IMR-90 (cell line): ENCODE data around the gene SLC15A3. TPM values are rescaled to one million over a fixed set of nuclear protein-coding genes. Genes with fewer than 3 reads are reported as not detected.

Experiments
- ATAC-seq: fragments of 200-7000 bp; cut with Tn5 transposase; 2 replicates; pipeline ENCODE4 v1.9.1; 2020; ENCODE audit warnings: low read depth, mild to moderate bottlenecking, moderate library complexity
- BruUV-seq: library from RNA; stranded (reverse); fragments of 400-500 nt; replicated peaks from 2 replicates; lab custom pipeline; 2021; lab: Mats Ljungman, UMichigan
- CTCF ChIA-PET: fragments of 300-600 bp; formaldehyde crosslinking; extraction: SDS; loops from one replicate; lab custom pipeline; 2021; ENCODE audit warnings: antibody characterized with exemption; lab: Yijun Ruan, JAX
- POLR2A ChIA-PET: fragments of 300-600 bp; sonication (Branson Sonifier 250); formaldehyde crosslinking; loops from one replicate; lab custom pipeline; 2022; ENCODE audit warnings: antibody characterized with exemption; ENCODE audit not compliant: unreplicated experiment; lab: Charles Lee
- DNase-seq: peaks from one replicate; pipeline ENCODE4 v3.0.0; 2013
- H2AFZ ChIP-seq: replicated peaks from 2 replicates; pipeline ENCODE3; 2013; ENCODE audit warnings: low read length, mild to moderate bottlenecking; ENCODE audit not compliant: poor library complexity
- H2AK5ac ChIP-seq: 2 replicates; pipeline ENCODE4 v1.6.1; 2013; ENCODE audit warnings: low read depth, low read length, inconsistent platforms
- H2AK9ac ChIP-seq: replicated peaks from 2 replicates; pipeline ENCODE3; 2013; ENCODE audit warnings: mild to moderate bottlenecking, low read depth, low read length, moderate library complexity; ENCODE audit not compliant: poor library complexity
- H2BK120ac ChIP-seq: 2 replicates; pipeline ENCODE4 v1.6.1; 2013; ENCODE audit warnings: low read depth, low read length, inconsistent platforms
- H2BK15ac ChIP-seq: 3 replicates; pipeline ENCODE4 v1.6.1; 2013; ENCODE audit warnings: low read depth, low read length, inconsistent platforms
- H2BK20ac ChIP-seq: 2 replicates; pipeline ENCODE4 v1.6.1; 2013; ENCODE audit warnings: low read depth, mild to moderate bottlenecking, inconsistent platforms, low read length, moderate library complexity
- H2BK5ac ChIP-seq: 2 replicates; pipeline ENCODE4 v1.6.1; 2013; ENCODE audit warnings: mild to moderate bottlenecking, low read depth, low read length, inconsistent platforms; ENCODE audit not compliant: poor library complexity, severe bottlenecking
- H3K14ac ChIP-seq: replicated peaks from 2 replicates; pipeline ENCODE4 v1.6.1; 2013; ENCODE audit warnings: low read depth, low read length, inconsistent platforms
- H3K18ac ChIP-seq: 2 replicates; pipeline ENCODE4 v1.6.1; 2013; ENCODE audit warnings: low read depth, low read length, control low read depth
- H3K23ac ChIP-seq: 2 replicates; pipeline ENCODE4 v1.6.1; 2013; ENCODE audit warnings: low read depth, low read length, inconsistent platforms
- H3K27ac ChIP-seq: 2 replicates; pipeline ENCODE4 v1.5.1; 2013; ENCODE audit warnings: mild to moderate bottlenecking, control low read depth, low read length; ENCODE audit not compliant: insufficient read depth
- H3K27me3 ChIP-seq: 2 replicates; pipeline ENCODE4 v1.6.1; 2013; ENCODE audit warnings: low read length; ENCODE audit not compliant: control insufficient read depth, insufficient read depth
- H3K36me3 ChIP-seq: 2 replicates; pipeline ENCODE4 v1.6.1; 2013; ENCODE audit warnings: low read length, mixed read lengths; ENCODE audit not compliant: control insufficient read depth, insufficient read depth
- H3K4ac ChIP-seq: 2 replicates; pipeline ENCODE4 v1.6.1; 2013; ENCODE audit warnings: low read depth, low read length, inconsistent platforms
- H3K4me1 ChIP-seq: 2 replicates; pipeline ENCODE4 v1.6.1; 2013; ENCODE audit warnings: low read length, mixed read lengths; ENCODE audit not compliant: control insufficient read depth, insufficient read depth
- H3K4me2 ChIP-seq: 2 replicates; pipeline ENCODE4 v1.6.1; 2013; ENCODE audit warnings: low read depth, mild to moderate bottlenecking, control low read depth, low read length, moderate library complexity
- H3K4me3 ChIP-seq: 2 replicates; pipeline ENCODE4 v1.5.1; 2013; ENCODE audit warnings: low read depth, mild to moderate bottlenecking, control low read depth, low read length, moderate library complexity; ENCODE audit not compliant: insufficient read depth
- H3K56ac ChIP-seq: 2 replicates; pipeline ENCODE4 v1.6.1; 2013; ENCODE audit warnings: low read length, inconsistent platforms; ENCODE audit not compliant: insufficient read depth; ENCODE audit errors: extremely low read depth
- H3K79me1 ChIP-seq, 2 experiments: 2 replicates each; pipeline ENCODE4 v1.6.1; 2013; ENCODE audit warnings: low read length in 2 of 2, inconsistent platforms in 1 of 2, low read depth in 1 of 2
- H3K9ac ChIP-seq: 2 replicates; pipeline ENCODE4 v1.6.1; 2013; ENCODE audit warnings: low read depth, low read length, control low read depth
- H3K9me1 ChIP-seq: 2 replicates; pipeline ENCODE4 v1.6.1; 2013; ENCODE audit warnings: low read length, inconsistent platforms; ENCODE audit not compliant: insufficient read depth
- H3K9me3 ChIP-seq: 2 replicates; pipeline ENCODE4 v1.6.1; 2013; ENCODE audit warnings: low read length; ENCODE audit not compliant: control insufficient read depth, insufficient read depth
- H4K20me1 ChIP-seq: 2 replicates; pipeline ENCODE4 v1.6.1; 2013; ENCODE audit warnings: low read length, inconsistent platforms; ENCODE audit not compliant: insufficient read depth
- H4K5ac ChIP-seq: 2 replicates; pipeline ENCODE4 v1.6.1; 2013; ENCODE audit warnings: mild to moderate bottlenecking, low read depth, low read length, control low read depth
- H4K8ac ChIP-seq, 2 experiments: 2 replicates each; pipeline ENCODE4 v1.6.1; 2013; ENCODE audit warnings: low read depth in 2 of 2, low read length in 2 of 2, control low read depth in 1 of 2, inconsistent platforms in 1 of 2
- H4K91ac ChIP-seq: 2 replicates; pipeline ENCODE4 v1.6.1; 2013; ENCODE audit warnings: low read depth, low read length, inconsistent platforms; ENCODE audit not compliant: insufficient read depth
- CTCF ChIP-seq: conservative IDR thresholded peaks from 2 replicates; pipeline ENCODE4 v1.5.1; 2012; ENCODE audit warnings: mild to moderate bottlenecking, low read depth, low read length, improper control_type of control experiment
- MAFK ChIP-seq: IDR thresholded peaks from 2 replicates; pipeline ENCODE4 v1.6.1; 2012; ENCODE audit warnings: low read depth, low read length, improper control_type of control experiment
- NFE2L2 ChIP-seq: fragments of 150-350 bp; IDR thresholded peaks from 2 replicates; pipeline ENCODE4 v1.6.1; 2016; ENCODE audit warnings: low read depth, mild to moderate bottlenecking, low read length
- RAD21 ChIP-seq: IDR thresholded peaks from 2 replicates; pipeline ENCODE4 v1.6.1; 2012; ENCODE audit warnings: low read length, improper control_type of control experiment
- SMC3 ChIP-seq: fragments of 150-350 bp; IDR thresholded peaks from 2 replicates; pipeline ENCODE4 v1.6.1; 2016; ENCODE audit warnings: low read depth, mild to moderate bottlenecking, antibody characterized with exemption, low read length, moderate library complexity
- WGBS, 2 experiments: methylation state at CpG; one replicate each; pipeline versions ENCODE4 v1.1.5 to v1.1.7; 2013; ENCODE audit warnings: missing lambda C conversion rate in 2 of 2; ENCODE audit not compliant: insufficient read length in 1 of 2; ENCODE audit errors: extremely low coverage in 2 of 2; 5-methylcytosine and 5-hydroxymethylcytosine counted together
- dilution Hi-C: fragments of 300-500 bp; cut with HindIII; formaldehyde crosslinking; loops from one replicate; pipeline ENCODE4 v1.14.3; 2018; ENCODE audit warnings: low sequenced_read_pairs; ENCODE audit not compliant: unreplicated experiment
- in situ Hi-C: fragments of 300-500 bp; cut with MboI; formaldehyde crosslinking; loops from 3 replicates; pipeline ENCODE4 v1.14.3; 2019; ENCODE audit warnings: low sequenced_read_pairs, inconsistent platforms, mixed read lengths
- intact Hi-C: fragments of 100-400 bp; cut with micrococcal nuclease; formaldehyde crosslinking; loops from 2 replicates; pipeline ENCODE4 v1.10.0; 2022
- polyA plus RNA-seq, 3 experiments: library from polyadenylated mRNA; depleted of rRNA; stranded (reverse); fragments of >200 nt; gene quantifications; 2 replicates each; pipeline ENCODE4 v1.2.3, GENCODE V29; 2012; ENCODE audit warnings: low replicate concordance in 1 of 3
- total RNA-seq: library from RNA; depleted of rRNA; stranded (reverse); fragments of >200 nt; gene quantifications from 2 replicates; pipeline ENCODE4 v1.2.3, GENCODE V29; 2012

Gene SLC15A3
- total and polyA plus RNA-seq, 2 of the 4 experiments (the other 2 are of a cell fraction) = 3.2 to 4.4 TPM

- no peak overlapping the region for H2AFZ ChIP-seq
- no peak overlapping the region for H2BK20ac ChIP-seq
- H4K91ac ChIP-seq = no peak overlapping the region
- no peak overlapping the region for H3K9ac ChIP-seq
- no peak overlapping the region for H3K14ac ChIP-seq
- no peak overlapping the region for H3K4me2 ChIP-seq
- H3K27ac ChIP-seq = no peak overlapping the region
- H2AK9ac ChIP-seq = no peak overlapping the region
- no peak overlapping the region for H2AK5ac ChIP-seq
- H3K27me3 ChIP-seq = peaks cover 31% of the 10 kb centered on the region
- TF ChIP-seq SMC3 (no peak), MAFK (no peak), RAD21 (no peak), NFE2L2 (no peak), CTCF (no peak)
- H3K4ac ChIP-seq = no peak overlapping the region
- dilution Hi-C loops = no loop called here
- peaks cover 3% of the 10 kb centered on the region for H3K4me1 ChIP-seq
- H3K79me1 ChIP-seq = no peaks in the 10 kb centered on the region
- no peak overlapping the region for H4K8ac ChIP-seq
- H3K9me1 ChIP-seq = no peaks in the 10 kb centered on the region
- H3K36me3 ChIP-seq = no peaks in the 10 kb centered on the region
- H4K20me1 ChIP-seq = no peaks in the 10 kb centered on the region
- H3K56ac ChIP-seq = no peak overlapping the region
- H4K5ac ChIP-seq = no peak overlapping the region
- no peaks in the 10 kb centered on the region for H3K9me3 ChIP-seq
- H2BK120ac ChIP-seq = no peak overlapping the region
- ChIA-PET CTCF (interaction anchor here (1.7 kb wide), 1 partner anchor 18 kb away, joined by 3 read pairs; no protein-coding TSS in a partner anchor), POLR2A (interaction anchor here (0.6 kb wide), 1 partner anchor 1157 kb away, joined by 5 read pairs; no protein-coding TSS in a partner anchor)
- ATAC-seq = no peak
- BruUV-seq = no TSS peak
- DNase-seq = no peak
- no peak overlapping the region for H2BK15ac ChIP-seq
- WGBS, 2 experiments = 63% methylated on average over 4 of the region's 9 CpGs; no CpG with 5 or more reads in 1 of the 2 experiments
- no peak overlapping the region for H3K18ac ChIP-seq
- no peak overlapping the region for H3K4me3 ChIP-seq
- in situ Hi-C loops = no loop called here
- intact Hi-C loops = no loop called here
- H3K23ac ChIP-seq = no peak overlapping the region
- H2BK5ac ChIP-seq = no peak overlapping the region
These were observed 35.8 kb upstream of the SLC15A3 start for GRCh38 chr11:60987577-60988277.
